ENCODE results near the gene DHODH.
"Not testable (repeated sequence)": the region's sequence is repeated elsewhere in the genome, so short reads cannot be mapped to it uniquely, and the experiment has no call there.

Gene DHODH

GRCh38 chr16:72008424-72009216 is at the start of gene DHODH:
DHODH (plus strand) TSS chr16:72008744; CDS start chr16:72008765, 21 bp downstream.
- DNase-seq (ENCODE audit: low read depth) = peak; percentile 96

- peak; percentile 66 for DNase-seq (ENCODE audit: low read depth)
Observed at GRCh38 chr16:71961066-71962039, 47.2 kb upstream of the DHODH start.

GRCh38 chr16:71963125-71963875 is 45.2 kb upstream of the DHODH start:
- no peak for DNase-seq (ENCODE audit: low read depth)

- no peak for DNase-seq (ENCODE audit: low read depth)
Observed at GRCh38 chr16:71965223-71965622, 43.3 kb upstream of the DHODH start.

GRCh38 chr16:71966932-71967331 is 41.6 kb upstream of the DHODH start:
- no peak for DNase-seq (ENCODE audit: low read depth)

GRCh38 chr16:71969353-71969752 is 39.2 kb upstream of the DHODH start:
- no peak for DNase-seq (ENCODE audit: low read depth)

GRCh38 chr16:71971571-71971970 is 37.0 kb upstream of the DHODH start:
- DNase-seq (ENCODE audit: low read depth) = no peak

- DNase-seq (ENCODE audit: low read depth) = no peak
Observed at GRCh38 chr16:71972356-71972755, 36.2 kb upstream of the DHODH start.

GRCh38 chr16:71973001-71973400 is 35.5 kb upstream of the DHODH start:
- DNase-seq (ENCODE audit: low read depth) = no peak

GRCh38 chr16:71974068-71974818 is 34.3 kb upstream of the DHODH start:
- DNase-seq (ENCODE audit: low read depth) = no peak

- no peak for DNase-seq (ENCODE audit: low read depth)
Observed at GRCh38 chr16:71985262-71985974, 23.1 kb upstream of the DHODH start.

- no peak for DNase-seq (ENCODE audit: low read depth)
Observed at GRCh38 chr16:71986131-71986530, 22.4 kb upstream of the DHODH start.

- DNase-seq (ENCODE audit: low read depth) = no peak
Observed at GRCh38 chr16:71995038-71995437, 13.5 kb upstream of the DHODH start.

- DNase-seq (ENCODE audit: low read depth) = not testable (repeated sequence)
Observed at GRCh38 chr16:71997578-71997977, 11.0 kb upstream of the DHODH start.

GRCh38 chr16:72001180-72001874 is 7.2 kb upstream of the DHODH start:
- no peak for DNase-seq (ENCODE audit: low read depth)

- no peak for DNase-seq (ENCODE audit: low read depth)
Observed at GRCh38 chr16:72002619-72003018, 5.9 kb upstream of the DHODH start.

GRCh38 chr16:72008065-72008423 is 500 bp upstream of the DHODH start:
- not testable (repeated sequence) for DNase-seq (ENCODE audit: low read depth)

- DNase-seq (ENCODE audit: low read depth) = no peak
Observed at GRCh38 chr16:72009779-72010178, 1.2 kb downstream of the DHODH start.

GRCh38 chr16:72012607-72013006 is 4.1 kb downstream of the DHODH start:
- DNase-seq (ENCODE audit: low read depth) = no peak

GRCh38 chr16:72013389-72013788 is 4.8 kb downstream of the DHODH start:
- no peak for DNase-seq (ENCODE audit: low read depth)

Measured in stimulated activated CD8-positive, alpha-beta memory T cell treated with anti-CD3 and anti-CD28 coated beads, Interleukin-12 subunit alpha, Interleukin-12 subunit beta, amount 100 ng/mL, for 1 hour (primary cell).